ENCODE results near the gene MEGF11. TPM values are rescaled to one million over a fixed set of nuclear protein-coding genes. Genes with fewer than 3 reads are reported as not detected.
A peak's percentile ranks its signal among the peaks of the same experiment; 100 is the strongest.
"Not testable (repeated sequence)": the region's sequence is repeated elsewhere in the genome, so short reads cannot be mapped to it uniquely, and the experiment has no call there.

The MEGF11 gene
- total RNA-seq, 6 experiments from 2014 or later = not detected

DNA sequence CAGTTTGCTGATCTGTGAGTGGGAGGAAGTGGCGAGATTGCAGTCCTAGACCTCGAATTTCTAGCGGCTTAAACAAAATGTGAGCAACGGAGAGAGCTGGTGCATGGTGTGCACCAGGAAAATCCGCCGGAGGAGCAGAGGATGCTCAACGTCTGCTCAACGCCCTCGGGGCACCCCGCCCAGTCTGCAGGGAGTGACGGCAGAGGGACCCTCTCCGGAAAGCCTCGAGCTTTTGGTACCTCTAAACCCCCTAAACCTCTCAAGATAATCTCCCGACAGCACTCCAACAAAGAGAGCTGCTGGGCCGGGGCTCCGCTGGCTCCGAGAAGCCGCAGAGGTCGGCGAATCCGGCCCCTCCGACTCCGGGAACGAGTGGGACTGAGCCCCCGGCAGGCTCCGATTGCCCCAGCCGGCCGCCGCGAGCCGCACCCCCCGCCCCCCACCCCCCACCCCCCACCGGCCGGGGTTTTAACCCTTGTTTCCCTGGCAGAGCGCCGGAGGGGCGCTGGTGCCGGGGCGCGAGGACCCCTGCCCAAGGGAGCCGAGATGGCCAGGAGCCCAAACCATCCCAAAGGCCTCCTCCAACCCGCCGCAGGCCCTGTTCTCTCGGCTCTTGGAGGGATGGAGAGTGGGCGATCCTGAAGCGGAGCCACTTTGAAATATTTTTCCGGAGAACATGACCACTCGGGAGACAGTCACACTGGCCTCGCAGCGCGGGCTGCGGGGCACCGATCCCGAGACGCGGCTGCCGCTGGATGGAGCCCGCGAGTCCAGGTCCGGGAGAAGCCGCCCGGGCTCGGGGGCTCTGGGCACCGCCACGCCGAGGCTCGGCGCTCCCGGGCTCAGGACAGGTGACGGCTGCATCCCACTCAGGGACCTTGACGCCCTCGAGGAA is 1.5 kb downstream of the MEGF11 start:
- Histone ChIP-seq H3K27ac (no peak overlapping the region), H3K4me1 (peaks cover 0 to 22% (median 4%) of the 10 kb centered on the region in 4 donors), H3K36me3 (no peaks in the 10 kb centered on the region), H3K27me3 (peaks cover 12 to 37% of the 10 kb centered on the region in 2 donors), H3K4me3 (peak overlapping the region; percentile 29 to 56 (median 39)), H3K9me3 (no peaks in the 10 kb centered on the region)
- 6% methylated on average over 20 of the region's 72 CpGs for WGBS (ENCODE audit: insufficient coverage, low coverage, low lambda C conversion rate, missing lambda C conversion rate)
- peak; percentile 82 to 91 (median 88) for ATAC-seq
- DNase-seq = peak; percentile 58 to 68 (median 66)
- no peak for TF ChIP-seq POLR2A (IDR thresholded peaks at IDR 0.05)
- TF ChIP-seq, protein P1, sequence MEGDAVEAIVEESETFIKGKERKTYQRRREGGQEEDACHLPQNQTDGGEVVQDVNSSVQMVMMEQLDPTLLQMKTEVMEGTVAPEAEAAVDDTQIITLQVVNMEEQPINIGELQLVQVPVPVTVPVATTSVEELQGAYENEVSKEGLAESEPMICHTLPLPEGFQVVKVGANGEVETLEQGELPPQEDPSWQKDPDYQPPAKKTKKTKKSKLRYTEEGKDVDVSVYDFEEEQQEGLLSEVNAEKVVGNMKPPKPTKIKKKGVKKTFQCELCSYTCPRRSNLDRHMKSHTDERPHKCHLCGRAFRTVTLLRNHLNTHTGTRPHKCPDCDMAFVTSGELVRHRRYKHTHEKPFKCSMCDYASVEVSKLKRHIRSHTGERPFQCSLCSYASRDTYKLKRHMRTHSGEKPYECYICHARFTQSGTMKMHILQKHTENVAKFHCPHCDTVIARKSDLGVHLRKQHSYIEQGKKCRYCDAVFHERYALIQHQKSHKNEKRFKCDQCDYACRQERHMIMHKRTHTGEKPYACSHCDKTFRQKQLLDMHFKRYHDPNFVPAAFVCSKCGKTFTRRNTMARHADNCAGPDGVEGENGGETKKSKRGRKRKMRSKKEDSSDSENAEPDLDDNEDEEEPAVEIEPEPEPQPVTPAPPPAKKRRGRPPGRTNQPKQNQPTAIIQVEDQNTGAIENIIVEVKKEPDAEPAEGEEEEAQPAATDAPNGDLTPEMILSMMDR (IDR thresholded peaks at IDR 0.05) = peak; percentile 36 to 77 (median 72)
- intact Hi-C loops (cut with DNase I) = no loop called here

- WGBS (ENCODE audit: insufficient coverage, low coverage, low lambda C conversion rate, missing lambda C conversion rate) = 53% methylated on average over 10 of the region's 10 CpGs
These were observed 2.3 kb downstream of the MEGF11 start for GRCh38 chr15:66251065-66251789.

DNA sequence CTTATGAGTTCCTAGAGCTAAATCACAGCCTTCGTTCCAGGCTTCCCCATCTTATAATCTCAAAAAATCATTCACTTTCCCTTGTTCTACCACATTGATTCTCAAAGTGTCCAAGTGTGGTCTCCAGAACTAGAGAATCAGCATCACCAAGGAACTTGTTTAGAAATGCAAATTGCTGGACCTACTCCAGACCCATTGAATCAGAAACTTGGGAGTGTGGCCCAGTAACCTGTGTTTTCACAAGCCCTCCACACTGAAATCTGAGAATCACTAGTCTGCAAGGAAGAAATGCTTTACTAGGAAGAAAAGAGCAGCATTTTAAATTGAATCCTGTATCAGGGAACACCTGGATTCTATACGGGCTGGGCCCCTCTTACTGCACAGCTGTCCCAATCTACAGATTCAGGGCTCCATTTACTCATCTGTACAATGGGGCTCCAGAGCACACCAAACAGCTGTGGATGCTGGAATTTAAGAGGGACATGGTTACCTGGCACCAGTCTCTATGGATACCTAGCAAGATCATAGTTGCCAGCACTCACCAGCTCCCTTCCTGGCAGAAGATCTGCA is 3.9 kb downstream of the MEGF11 start:
- H3K4me1 ChIP-seq = peaks cover 0 to 22% (median 4%) of the 10 kb centered on the region in 4 donors
- intact Hi-C loops (cut with DNase I) = no loop called here
- no peak for DNase-seq
- WGBS (ENCODE audit: insufficient coverage, low coverage, low lambda C conversion rate, missing lambda C conversion rate) = 69% methylated on average over 1 of the region's 2 CpGs
- ATAC-seq = no peak
- no peak overlapping the region for H3K27ac ChIP-seq
- H3K27me3 ChIP-seq = peaks cover 12 to 30% of the 10 kb centered on the region in 2 donors
- H3K9me3 ChIP-seq = no peaks in the 10 kb centered on the region
- TF ChIP-seq, protein P1 (IDR thresholded peaks at IDR 0.05) = no peak
- no peak for TF ChIP-seq POLR2A (IDR thresholded peaks at IDR 0.05)
- no peaks in the 10 kb centered on the region for H3K36me3 ChIP-seq
- H3K4me3 ChIP-seq = no peak overlapping the region

More at GRCh38 chr15:66251065-66251789, 2.3 kb downstream of the MEGF11 start:
- no peak overlapping the region for H3K27ac ChIP-seq
- peaks cover 12 to 37% of the 10 kb centered on the region in 2 donors for H3K27me3 ChIP-seq
- no peaks in the 10 kb centered on the region for H3K9me3 ChIP-seq
- peaks cover 0 to 22% (median 4%) of the 10 kb centered on the region in 4 donors for H3K4me1 ChIP-seq
- no peak overlapping the region for H3K4me3 ChIP-seq
- no peak for TF ChIP-seq POLR2A (IDR thresholded peaks at IDR 0.05)
- TF ChIP-seq, protein P1 (IDR thresholded peaks at IDR 0.05) = no peak
- ATAC-seq (no peak), DNase-seq (no peak)
- H3K36me3 ChIP-seq = no peaks in the 10 kb centered on the region
- intact Hi-C loops (cut with DNase I) = no loop called here

DNA sequence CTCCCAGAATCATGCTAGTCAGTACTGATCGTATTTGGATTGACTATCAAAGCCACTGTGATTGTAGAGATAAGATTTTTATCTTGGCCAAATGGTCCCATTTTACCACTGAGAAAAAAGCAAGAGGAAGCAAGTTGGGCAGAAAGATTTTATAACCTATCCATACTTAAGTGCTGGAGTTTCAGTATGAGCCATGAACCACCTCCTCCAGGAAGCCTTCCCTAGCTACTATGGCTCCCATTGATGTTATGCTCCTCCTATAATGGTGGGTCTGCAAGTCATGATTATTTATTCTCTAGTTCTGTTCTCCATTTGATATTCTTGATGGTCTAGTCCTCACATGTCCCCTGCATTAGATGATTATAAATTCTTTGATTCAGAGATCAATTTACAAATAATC is 6.6 kb downstream of the MEGF11 start:
- TF ChIP-seq, protein P1 (IDR thresholded peaks at IDR 0.05) = no peak
- H3K27me3 ChIP-seq = peaks cover 0 to 11% of the 10 kb centered on the region in 2 donors
- 80% methylated on average over 1 of the region's 1 CpG for WGBS (ENCODE audit: insufficient coverage, low coverage, low lambda C conversion rate, missing lambda C conversion rate)
- H3K36me3 ChIP-seq = no peaks in the 10 kb centered on the region
- H3K4me1 ChIP-seq = peaks cover 0 to 3% (median 0%) of the 10 kb centered on the region in 4 donors
- intact Hi-C loops (cut with DNase I) = no loop called here
- DNase-seq (no peak), ATAC-seq (no peak)
- H3K4me3 ChIP-seq = no peak overlapping the region
- H3K9me3 ChIP-seq = no peaks in the 10 kb centered on the region
- H3K27ac ChIP-seq = no peak overlapping the region

- DNase-seq; H3K4me3 ChIP-seq; H3K27me3 ChIP-seq; H3K27ac ChIP-seq; H3K36me3 ChIP-seq; intact Hi-C loops (cut with DNase I); ATAC-seq; H3K4me1 ChIP-seq; H3K9me3 ChIP-seq: not testable (repeated sequence)
- WGBS (ENCODE audit: insufficient coverage, low coverage, low lambda C conversion rate, missing lambda C conversion rate) = 65% methylated on average over 5 of the region's 5 CpGs
These were observed 7.7 kb downstream of the MEGF11 start for GRCh38 chr15:66245832-66246231.

Measured in right lobe of liver (tissue), 6 donors.